HG02678 (cell line): ENCODE results near the gene RECK.

Experiments
- ATAC-seq: cut with Tn5 transposase; IDR thresholded peaks from one replicate; pipeline ENCODE4 v1.9.1; 2021; ENCODE audit warnings: mild to moderate bottlenecking, moderate library complexity; ENCODE audit not compliant: unreplicated experiment

Gene RECK

DNA sequence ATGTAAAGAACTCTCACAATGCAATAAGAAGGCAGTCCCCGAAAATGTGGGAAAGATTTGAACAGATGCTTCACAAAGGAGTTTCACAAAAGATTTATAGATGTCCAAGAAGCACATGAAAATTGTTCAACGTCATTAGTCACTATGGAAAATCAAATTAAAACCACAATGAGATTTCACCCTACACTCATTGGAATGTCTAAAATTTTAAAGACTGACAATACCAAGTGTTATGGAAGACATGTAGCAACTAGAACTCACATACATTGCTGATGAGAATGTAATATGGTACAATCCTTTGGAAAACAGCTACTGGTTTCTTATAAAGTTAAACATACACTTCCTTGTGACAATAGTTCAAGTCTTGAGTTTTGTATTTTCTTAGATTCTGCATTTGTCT is 11.0 kb upstream of the RECK start:
- ATAC-seq: no peak

DNA sequence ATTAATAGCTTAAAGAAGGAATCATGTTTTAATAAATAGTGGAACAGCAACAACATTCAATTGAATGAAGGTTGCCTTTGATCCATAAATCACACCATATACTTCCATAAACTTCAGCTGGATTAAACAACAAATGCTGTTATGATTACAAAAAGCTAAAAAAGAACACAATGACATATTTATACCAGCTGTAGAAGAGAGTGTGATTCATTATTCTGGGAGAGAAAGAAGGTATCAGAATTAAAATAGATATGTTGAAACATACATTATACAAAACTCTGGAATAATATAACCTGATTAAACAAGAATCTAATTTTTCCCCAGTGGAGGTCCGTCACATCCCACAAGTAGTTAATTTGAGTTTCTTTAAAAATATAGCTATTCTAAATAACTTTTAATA is 7.5 kb upstream of the RECK start:
- ATAC-seq: no peak

DNA sequence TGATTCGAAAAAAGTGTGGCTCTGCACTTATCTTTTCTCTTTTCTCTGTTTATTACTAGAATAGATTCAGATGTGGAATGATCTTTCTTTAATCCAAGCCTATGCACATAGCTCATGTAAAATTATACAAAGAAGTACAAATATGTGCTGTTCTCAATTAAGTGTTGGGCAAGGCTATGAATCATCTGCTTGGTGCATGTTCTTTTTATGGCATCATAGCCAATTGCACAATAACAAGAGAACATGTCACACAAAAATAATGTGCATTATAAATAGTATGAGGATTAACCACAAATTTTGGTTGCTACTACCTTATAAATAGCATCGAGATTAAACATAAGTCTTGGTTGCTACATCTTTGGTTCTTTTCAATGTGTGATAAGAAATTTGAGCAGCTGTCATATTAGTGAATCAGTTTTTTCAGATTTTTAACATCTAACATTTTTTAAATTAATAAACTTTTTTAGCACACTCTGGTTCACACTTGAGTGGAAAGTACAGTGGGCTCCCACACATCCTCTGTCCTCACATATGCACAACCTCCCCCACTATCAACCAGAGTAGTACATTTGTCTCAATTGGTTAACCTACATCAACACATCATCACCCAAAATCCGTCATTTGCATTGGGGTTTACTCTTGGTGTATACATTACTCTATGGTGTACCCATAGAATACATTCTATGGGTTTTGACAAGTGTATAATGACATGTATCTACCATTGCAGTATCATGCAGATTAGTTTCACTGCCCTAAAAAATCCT is 6.8 kb upstream of the RECK start:
- ATAC-seq: no peak

DNA sequence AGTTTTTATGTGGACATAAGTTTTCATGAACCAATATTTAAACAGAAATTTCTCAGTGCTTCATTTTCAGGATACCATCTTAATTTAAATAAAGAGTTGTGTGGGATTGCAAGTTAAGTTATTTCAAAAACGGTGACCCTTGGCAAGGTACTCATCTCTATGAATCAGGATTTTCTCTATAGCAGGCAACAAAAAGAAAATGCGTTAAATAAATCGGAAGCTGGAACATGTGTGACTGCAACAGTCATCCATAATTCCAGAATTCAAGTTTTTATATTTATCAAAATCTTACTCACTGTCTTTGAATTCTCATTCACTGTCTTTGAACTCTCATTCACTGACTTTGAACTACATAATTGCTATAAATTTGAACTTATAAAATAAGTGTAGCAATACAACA is 5.8 kb upstream of the RECK start:
- ATAC-seq: no peak

DNA sequence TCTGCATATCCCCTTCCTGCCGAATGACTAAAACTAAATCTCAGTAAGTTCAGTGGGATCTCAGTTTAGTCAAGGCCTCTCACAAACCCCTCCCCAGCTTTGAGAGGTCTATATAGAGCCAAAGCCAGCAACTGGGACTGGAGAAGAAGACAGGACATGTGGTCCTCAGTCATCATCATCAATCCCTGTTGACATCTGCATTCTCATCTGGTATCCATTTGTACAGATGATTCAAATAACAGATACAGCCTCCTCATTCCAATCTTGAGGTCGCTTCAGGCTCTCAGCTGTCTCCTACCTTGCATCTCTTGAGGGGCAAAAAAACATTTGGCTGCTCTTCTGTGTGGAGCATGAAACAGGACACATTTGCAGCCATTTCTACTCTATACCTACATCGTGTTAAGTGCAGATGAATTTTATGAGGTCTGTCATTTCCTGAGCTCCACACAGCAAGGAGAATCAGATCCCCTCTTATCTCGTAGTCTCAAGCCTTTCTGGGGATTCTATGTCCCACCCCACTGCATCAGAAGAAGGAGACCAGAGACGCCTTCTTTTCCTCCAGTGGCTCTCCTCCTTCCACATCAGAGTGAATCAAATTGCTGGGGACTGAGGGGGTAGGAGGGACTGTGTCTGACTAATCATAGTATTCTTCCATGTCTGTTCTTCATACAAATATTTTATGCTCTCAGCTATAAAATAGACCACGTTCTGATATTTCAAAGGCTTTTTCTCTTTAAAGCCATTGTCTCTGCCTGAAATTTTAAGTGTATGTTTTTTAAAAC is 4.7 kb upstream of the RECK start:
- ATAC-seq: no peak

DNA sequence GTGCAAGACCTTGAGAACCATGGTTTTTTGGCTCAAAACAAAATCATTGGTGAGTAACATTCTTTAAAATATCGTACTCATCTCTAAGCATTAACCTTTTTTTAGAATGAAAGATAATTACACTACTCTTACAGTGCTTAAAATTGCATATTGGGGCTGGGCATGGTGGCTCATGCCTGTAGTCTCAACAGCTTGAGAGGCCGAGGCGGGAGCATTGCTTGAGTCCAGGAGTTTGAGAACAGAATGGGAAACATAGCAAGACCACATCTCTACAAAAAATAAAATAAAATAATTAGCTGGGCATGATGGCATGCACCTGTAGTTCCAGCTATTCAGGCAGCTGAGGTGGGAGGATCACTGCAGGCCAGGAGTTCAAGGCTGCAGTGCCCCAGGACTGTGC is 2.9 kb upstream of the RECK start:
- ATAC-seq: no peak

DNA sequence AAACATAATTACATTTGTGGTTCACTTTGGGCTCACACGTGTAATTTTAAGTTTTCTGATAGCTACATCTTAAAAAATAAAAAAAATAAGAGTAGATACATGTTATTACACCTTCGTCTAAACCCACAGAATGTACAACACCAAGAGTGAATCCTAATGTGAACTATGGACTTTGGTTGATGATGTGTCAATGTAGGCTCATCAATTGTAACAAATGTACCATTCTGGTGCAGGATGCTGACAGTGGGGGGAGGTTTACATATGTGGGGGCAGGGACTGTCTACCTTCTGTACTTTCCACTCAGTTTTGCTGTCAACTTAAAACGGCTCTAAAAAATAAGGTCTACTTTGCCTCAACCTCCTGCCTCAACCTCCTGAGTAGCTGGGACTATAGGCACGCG is 2.5 kb upstream of the RECK start:
- ATAC-seq: no peak

DNA sequence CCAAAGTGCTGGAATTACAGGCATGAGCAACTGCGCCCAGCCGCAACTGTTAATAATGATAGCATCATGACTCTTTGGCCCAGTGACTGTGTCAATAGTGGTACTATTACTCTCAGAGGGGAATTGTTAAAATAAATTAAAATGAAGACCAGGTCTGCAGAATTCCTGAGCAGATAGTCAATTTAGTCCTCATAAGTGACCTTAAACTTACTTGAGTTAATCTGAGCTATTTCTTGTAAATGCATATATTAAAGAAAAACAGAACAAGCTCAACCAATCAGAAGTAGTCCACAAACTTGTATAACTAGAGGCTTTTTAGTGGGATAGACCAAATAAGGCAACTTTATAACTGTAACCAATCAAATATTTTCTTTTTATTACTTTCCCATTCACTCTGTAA is 1.7 kb upstream of the RECK start:
- no peak for ATAC-seq

DNA sequence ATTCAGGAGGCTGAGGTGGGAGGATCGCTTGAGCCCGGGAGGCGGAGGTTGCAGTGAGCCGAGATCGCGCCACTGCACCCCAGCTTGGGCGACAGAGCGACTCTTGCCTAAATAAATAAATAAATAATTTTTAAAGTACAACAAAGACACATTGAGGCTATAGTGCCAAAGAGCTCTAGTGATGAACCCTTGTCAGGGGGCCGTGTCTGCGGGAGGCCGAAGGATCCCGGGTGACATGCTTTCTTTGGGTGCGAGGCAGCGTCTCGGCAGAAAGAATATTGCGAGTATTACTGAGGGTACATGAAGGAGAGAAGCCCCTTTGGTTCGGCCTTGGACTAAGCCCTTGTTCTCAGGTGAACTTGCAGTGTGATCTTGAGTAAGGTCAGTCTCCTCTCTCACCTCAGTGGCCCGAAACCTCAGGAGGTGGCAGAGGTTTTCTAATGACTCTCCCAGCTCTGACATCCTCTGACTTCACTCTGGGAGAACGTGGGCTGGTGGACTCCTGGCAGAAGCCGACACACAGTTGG is 397 bp upstream of the RECK start:
- peak; percentile 19 for ATAC-seq

DNA sequence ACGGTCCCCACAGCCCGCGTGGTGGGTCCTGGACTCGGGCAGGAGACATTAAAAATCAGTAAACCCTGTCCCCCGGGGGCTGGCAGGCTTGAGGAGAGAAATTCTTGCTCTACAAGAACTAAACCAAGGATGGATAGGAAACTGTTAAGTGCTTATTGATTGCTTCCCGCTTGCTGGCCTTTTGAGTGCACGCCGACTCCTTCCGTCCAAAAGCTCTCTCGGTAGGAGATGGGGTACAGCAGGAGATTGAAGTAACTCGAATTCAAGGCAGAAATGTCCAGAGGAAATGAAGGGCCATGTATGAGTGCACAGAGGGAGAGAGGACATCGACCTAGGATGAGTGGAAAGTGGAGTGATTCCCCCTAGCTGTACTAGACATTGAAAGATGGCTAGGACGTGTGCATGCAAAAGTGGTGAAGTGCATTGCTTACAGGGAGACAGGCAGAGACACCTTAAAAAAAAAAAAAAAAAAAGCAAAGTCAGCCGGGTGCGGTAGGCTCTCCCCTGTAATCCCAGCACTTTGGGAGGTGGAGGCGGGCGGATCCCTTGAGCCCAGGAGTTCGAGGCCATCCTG is 923 bp downstream of the RECK start:
- no peak for ATAC-seq

DNA sequence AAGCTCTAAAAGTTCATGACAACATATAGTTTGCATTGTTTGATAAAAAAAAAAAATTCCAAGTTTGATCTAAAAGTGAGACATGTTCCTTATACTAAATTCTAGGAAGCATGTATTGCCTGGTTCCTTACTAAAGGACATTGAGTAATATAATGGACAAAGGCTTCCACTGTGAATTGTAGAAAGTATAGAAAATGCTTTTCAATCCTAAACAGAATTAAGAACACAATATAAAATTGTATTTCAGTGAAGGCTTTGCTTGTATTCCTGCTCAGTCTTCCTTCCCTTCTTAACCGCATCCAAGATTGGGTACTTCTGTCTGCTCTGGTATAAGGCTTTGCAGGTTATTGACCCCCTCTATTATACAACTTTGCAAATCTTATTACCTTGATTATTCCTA is 2.4 kb downstream of the RECK start:
- ATAC-seq: no peak

DNA sequence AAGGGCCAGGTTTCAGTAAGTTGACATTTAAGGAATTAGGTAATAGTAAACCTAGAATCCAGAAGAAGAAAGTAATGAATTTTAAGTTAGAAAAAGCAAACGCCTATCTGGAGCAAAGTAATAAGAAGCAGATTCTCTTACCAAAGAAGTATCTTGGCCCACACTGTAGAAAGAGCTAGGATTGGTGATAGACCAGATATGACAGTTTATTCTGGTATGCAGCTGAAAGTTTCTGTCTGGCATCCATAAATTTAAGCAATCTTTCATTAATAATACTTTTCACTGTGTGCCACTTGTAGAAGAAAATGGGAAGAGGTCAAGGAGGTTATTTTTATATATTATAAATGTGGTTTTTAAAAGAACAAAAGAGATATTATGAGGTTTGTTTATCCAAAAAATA is 3.0 kb downstream of the RECK start:
- ATAC-seq: no peak

DNA sequence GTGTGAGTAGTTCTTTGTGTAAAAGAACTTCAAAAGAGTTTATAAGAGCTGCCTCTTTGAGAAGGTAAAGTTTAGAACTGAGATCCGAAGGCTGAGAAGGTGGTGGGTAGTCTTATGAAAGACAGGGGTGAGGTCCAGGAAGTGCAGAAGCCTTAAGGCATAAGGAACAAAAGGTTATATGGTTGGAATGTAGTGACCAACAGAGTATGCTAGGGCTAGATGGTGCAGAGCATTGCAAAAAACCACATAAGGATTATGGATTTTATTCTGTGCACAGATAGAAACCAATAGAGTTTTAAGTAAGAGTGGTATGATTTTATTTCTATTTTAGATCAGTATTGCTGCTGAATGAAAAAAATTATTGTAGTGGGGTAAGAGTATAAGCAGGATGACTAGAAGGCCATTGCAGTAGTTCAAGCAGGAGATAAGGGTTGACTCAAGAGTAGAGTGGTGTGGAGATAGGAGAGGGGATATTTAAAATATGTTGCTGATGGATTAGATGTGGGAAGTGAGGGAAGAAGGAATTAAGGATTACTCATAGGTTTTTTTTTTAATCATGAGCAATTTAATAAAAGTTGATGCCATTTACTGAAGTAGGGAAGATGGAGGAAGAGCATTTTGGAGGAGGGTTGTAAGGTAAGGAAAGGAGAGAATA is 3.7 kb downstream of the RECK start:
- ATAC-seq: no peak

DNA sequence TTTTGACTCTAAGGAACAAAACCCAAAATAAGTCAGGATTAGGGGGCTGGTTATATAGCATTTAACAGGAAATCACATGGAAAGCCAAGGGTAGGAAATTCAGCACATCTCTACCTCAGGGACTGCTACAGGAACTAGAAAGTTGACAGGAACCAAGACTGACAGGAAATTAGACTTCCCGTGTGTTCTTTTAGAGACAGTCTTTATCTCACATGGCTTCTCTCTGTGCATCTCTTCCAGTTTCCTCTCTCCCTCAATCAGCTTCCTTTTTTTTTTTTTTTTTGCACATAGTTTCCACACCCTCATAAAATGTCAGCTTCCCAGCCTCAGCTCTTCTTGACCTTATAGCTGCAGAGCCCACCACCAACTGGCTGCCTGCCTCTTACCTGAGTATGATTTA is 4.8 kb downstream of the RECK start:
- no peak for ATAC-seq

DNA sequence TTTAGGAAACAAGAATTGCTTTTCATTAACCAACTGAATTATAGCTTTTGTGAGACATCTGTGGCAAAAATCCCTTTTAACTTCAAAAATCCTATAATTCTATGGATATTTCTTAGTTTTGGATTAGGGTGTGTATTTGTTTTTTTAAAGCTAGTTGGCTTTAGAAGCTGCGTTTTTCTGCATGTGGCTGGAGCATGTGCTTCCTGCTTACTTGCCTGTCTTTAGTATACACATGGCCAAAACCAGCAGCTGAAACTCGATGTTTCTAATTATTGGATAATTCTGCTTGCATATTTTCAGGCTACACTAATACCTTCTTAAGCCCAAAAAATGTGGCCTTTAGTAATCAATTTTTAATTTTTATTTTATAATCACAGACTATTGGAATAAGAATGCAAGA is 8.9 kb downstream of the RECK start:
- ATAC-seq: no peak

DNA sequence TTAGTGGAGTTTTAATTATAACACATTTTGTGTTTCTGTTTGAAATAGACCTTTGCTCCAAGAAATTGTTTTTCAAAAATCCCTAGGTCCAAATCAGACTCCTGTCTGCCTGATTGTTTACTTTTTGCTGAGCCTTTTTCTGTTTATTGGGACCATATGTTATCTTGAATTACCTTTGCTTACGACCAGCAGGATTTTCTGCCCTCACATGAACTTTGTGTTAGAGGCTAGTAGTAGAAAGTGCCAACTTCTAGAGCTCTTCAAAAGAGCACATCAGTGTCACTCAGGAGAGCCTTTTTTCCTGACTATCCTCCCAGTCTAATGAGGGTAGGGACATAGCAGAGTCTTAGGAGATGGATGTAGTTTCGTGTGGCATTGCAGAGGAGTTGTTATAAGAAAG is 10.2 kb downstream of the RECK start:
- ATAC-seq: no peak

DNA sequence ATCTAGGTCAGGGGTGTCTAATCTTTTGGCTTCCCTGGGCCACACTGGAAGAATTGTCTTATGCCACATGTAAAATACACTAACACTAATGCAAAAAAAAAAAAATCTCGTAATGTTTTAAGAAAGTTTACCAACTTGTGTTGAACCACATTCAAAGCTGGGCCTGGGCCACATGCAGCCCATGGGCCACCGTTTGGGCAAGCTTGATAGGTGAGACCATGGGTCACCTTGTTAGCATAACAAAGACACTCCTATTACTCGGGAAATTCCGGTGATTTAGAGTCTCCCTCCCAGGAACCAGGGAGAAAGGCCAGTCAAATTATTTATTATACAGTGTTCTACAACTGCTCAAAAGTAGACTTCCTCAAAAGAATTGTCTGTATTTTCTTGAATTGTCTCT is 12.7 kb downstream of the RECK start:
- no peak for ATAC-seq

DNA sequence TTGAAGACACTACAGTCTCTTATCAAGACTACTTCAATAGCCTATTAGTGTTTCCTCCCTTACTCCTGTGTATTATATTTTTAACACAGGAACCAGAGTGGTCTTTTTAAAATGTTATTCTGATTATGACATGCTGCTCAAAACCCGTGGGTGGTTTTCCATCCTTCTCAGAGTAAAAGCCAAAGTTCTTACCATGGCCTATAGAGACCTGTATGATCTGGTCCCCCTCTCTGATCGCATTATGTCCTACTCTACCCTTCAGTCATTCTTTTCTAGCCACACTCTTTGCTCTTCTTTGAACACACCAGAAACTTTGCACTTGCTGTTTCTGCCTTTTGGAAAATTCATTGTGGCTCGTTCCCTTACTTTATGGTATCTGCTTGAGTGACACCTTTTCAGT is 13.8 kb downstream of the RECK start:
- no peak for ATAC-seq

DNA sequence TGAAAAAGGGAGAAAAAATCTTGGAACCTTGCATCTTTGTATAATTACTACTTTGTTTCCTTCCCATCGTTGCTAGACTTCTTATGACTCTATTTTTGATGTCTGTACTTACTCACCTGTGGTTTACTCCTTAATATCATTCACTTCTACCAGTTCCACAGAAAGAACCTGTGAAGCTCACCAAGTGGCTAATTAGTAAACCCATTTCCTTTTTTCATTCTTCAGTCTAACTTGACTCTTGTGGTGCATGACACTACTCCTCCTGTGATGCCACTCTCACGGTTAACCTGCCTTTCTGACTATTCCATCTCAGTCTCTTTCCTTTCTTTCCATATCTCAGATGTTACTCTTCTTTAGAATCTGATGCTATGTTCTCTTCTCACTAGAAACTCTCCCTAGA is 14.6 kb downstream of the RECK start:
- no peak for ATAC-seq

DNA sequence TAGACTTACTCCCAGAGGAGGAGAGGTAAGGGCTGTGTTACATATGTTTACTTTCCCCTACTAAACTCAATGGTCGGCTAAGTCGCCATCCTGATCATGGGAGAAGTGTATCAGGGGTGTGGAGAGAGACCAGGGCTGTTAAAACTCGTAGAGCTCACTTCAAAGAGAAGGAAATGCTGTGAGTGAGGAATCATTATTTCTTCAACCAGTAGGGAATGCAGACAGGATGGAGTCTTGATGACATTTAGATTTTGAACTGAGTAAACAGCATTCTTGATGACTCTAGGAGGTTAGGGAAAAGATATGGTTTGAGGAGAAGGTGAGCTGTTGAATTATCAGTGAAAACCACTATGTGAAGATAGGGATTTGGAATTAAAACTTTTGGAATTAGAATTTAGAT is 17.3 kb downstream of the RECK start:
- ATAC-seq: no peak

DNA sequence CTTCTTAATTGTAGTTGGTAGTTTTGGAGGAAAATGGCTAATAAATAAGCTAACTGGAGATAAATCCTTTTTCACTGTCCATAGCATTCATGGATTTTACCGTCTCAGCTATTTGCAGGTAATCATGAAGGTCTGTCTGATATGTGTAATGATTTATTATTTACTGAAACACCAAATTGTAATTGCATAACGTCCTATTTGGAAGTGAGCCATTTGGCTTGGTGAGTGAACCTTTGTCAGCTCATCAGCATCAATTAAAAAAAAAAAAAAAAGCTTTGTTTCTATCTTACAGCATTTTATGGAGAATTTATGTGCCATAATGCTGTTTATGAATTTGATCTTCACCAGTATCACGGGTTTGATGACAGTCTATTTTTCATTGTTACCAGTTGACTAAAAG is 20.2 kb downstream of the RECK start:
- no peak for ATAC-seq
